Measurements from ENCODE around the gene PLA2G4B.
"Not testable (repeated sequence)": the region's sequence is repeated elsewhere in the genome, so short reads cannot be mapped to it uniquely, and the experiment has no call there.

The PLA2G4B gene

GRCh38 chr15:41827880-41828806, 10.5 kb upstream of the PLA2G4B start, which contains the start of gene JMJD7:
Gene JMJD7, plus strand, starts transcription at chr15:41828092. Its CDS starts 33 bp downstream, at chr15:41828125.
- peak; percentile 97 for DNase-seq
- Mint-ChIP-seq H3K4me1 (ENCODE audit: low read depth) (peaks cover 49% of the 10 kb centered on the region), H3K27ac (peak within 1 kb of the TSS; percentile 88), H3K27me3 (no peaks in the 10 kb centered on the region), H3K36me3 (ENCODE audit: low read depth) (peaks cover 49% of the 10 kb centered on the region), H3K9me3 (no peaks in the 10 kb centered on the region), H3K4me3 (peak within 1 kb of the TSS; percentile 83)

- Mint-ChIP-seq H3K4me3 (peak overlapping the region; percentile 83), H3K27ac (peak overlapping the region; percentile 88), H3K36me3 (ENCODE audit: low read depth) (peaks cover 42% of the 10 kb centered on the region), H3K4me1 (ENCODE audit: low read depth) (peaks cover 53% of the 10 kb centered on the region), H3K9me3 (no peaks in the 10 kb centered on the region), H3K27me3 (no peaks in the 10 kb centered on the region)
- no peak for DNase-seq
These were observed 9.9 kb upstream of the PLA2G4B start for GRCh38 chr15:41828807-41829141.

GRCh38 chr15:41829959-41830646, 8.5 kb upstream of the PLA2G4B start:
- Mint-ChIP-seq H3K36me3 (ENCODE audit: low read depth) (peaks cover 30% of the 10 kb centered on the region), H3K27ac (peak overlapping the region; percentile 28), H3K27me3 (no peaks in the 10 kb centered on the region), H3K4me3 (no peak overlapping the region), H3K9me3 (no peaks in the 10 kb centered on the region), H3K4me1 (ENCODE audit: low read depth) (peaks cover 58% of the 10 kb centered on the region)
- no peak for DNase-seq

- peak; percentile 50 for DNase-seq
- H3K27me3 Mint-ChIP-seq, H3K9me3 Mint-ChIP-seq: not testable (repeated sequence)
- Mint-ChIP-seq H3K27ac (peak overlapping the region; percentile 84), H3K4me1 (ENCODE audit: low read depth) (peaks cover 59% of the 10 kb centered on the region), H3K4me3 (peak overlapping the region; percentile 20), H3K36me3 (ENCODE audit: low read depth) (peaks cover 27% of the 10 kb centered on the region)
These were observed 7.4 kb upstream of the PLA2G4B start for GRCh38 chr15:41831291-41831690.

- Mint-ChIP-seq H3K27ac (no peak overlapping the region), H3K9me3 (no peaks in the 10 kb centered on the region), H3K4me1 (ENCODE audit: low read depth) (peaks cover 58% of the 10 kb centered on the region), H3K36me3 (ENCODE audit: low read depth) (peaks cover 31% of the 10 kb centered on the region), H3K27me3 (no peaks in the 10 kb centered on the region), H3K4me3 (no peak overlapping the region)
- DNase-seq, result no peak
These were observed 6.4 kb upstream of the PLA2G4B start for GRCh38 chr15:41832208-41832607.

GRCh38 chr15:41832875-41833274, 5.8 kb upstream of the PLA2G4B start:
- H3K4me1 Mint-ChIP-seq (ENCODE audit: low read depth), result peaks cover 56% of the 10 kb centered on the region
- no peak overlapping the region for H3K4me3 Mint-ChIP-seq
- no peaks in the 10 kb centered on the region for H3K27me3 Mint-ChIP-seq
- no peaks in the 10 kb centered on the region for H3K9me3 Mint-ChIP-seq
- DNase-seq, result no peak
- peaks cover 35% of the 10 kb centered on the region for H3K36me3 Mint-ChIP-seq (ENCODE audit: low read depth)
- H3K27ac Mint-ChIP-seq, result peak overlapping the region; percentile 50

GRCh38 chr15:41834096-41834495, 4.6 kb upstream of the PLA2G4B start:
- Mint-ChIP-seq H3K27me3 (no peaks in the 10 kb centered on the region), H3K36me3 (ENCODE audit: low read depth) (peaks cover 31% of the 10 kb centered on the region), H3K27ac (no peak overlapping the region), H3K4me3 (no peak overlapping the region), H3K9me3 (no peaks in the 10 kb centered on the region), H3K4me1 (ENCODE audit: low read depth) (peaks cover 49% of the 10 kb centered on the region)
- DNase-seq, result no peak

- no peak overlapping the region for H3K27ac Mint-ChIP-seq
- no peak for DNase-seq
- peaks cover 33% of the 10 kb centered on the region for H3K4me1 Mint-ChIP-seq (ENCODE audit: low read depth)
- peaks cover 37% of the 10 kb centered on the region for H3K36me3 Mint-ChIP-seq (ENCODE audit: low read depth)
- H3K27me3 Mint-ChIP-seq, result no peaks in the 10 kb centered on the region
- no peaks in the 10 kb centered on the region for H3K9me3 Mint-ChIP-seq
- H3K4me3 Mint-ChIP-seq, result no peak overlapping the region
These were observed 2.6 kb upstream of the PLA2G4B start for GRCh38 chr15:41836073-41836472.

GRCh38 chr15:41836713-41837454, 1.8 kb upstream of the PLA2G4B start:
- no peak for DNase-seq
- Mint-ChIP-seq H3K27me3 (no peaks in the 10 kb centered on the region), H3K27ac (no peak overlapping the region), H3K9me3 (no peaks in the 10 kb centered on the region), H3K4me3 (no peak overlapping the region), H3K36me3 (ENCODE audit: low read depth) (peaks cover 30% of the 10 kb centered on the region), H3K4me1 (ENCODE audit: low read depth) (peaks cover 25% of the 10 kb centered on the region)

- no peak overlapping the region for H3K4me3 Mint-ChIP-seq
- DNase-seq, result no peak
- H3K36me3 Mint-ChIP-seq (ENCODE audit: low read depth), result peaks cover 37% of the 10 kb centered on the region
- no peaks in the 10 kb centered on the region for H3K9me3 Mint-ChIP-seq
- no peak overlapping the region for H3K27ac Mint-ChIP-seq
- peaks cover 4% of the 10 kb centered on the region for H3K4me1 Mint-ChIP-seq (ENCODE audit: low read depth)
- no peaks in the 10 kb centered on the region for H3K27me3 Mint-ChIP-seq
These were observed 1.3 kb downstream of the PLA2G4B start for GRCh38 chr15:41839781-41840491.

- peaks cover 2% of the 10 kb centered on the region for H3K4me1 Mint-ChIP-seq (ENCODE audit: low read depth)
- DNase-seq, result no peak
- no peaks in the 10 kb centered on the region for H3K9me3 Mint-ChIP-seq
- no peak overlapping the region for H3K27ac Mint-ChIP-seq
- H3K27me3 Mint-ChIP-seq, result no peaks in the 10 kb centered on the region
- no peak overlapping the region for H3K4me3 Mint-ChIP-seq
- peaks cover 40% of the 10 kb centered on the region for H3K36me3 Mint-ChIP-seq (ENCODE audit: low read depth)
These were observed 2.0 kb downstream of the PLA2G4B start for GRCh38 chr15:41840673-41841072.

- no peak overlapping the region for H3K4me3 Mint-ChIP-seq
- H3K4me1 Mint-ChIP-seq (ENCODE audit: low read depth), result peaks cover 2% of the 10 kb centered on the region
- no peak overlapping the region for H3K27ac Mint-ChIP-seq
- no peaks in the 10 kb centered on the region for H3K9me3 Mint-ChIP-seq
- no peak for DNase-seq
- no peaks in the 10 kb centered on the region for H3K27me3 Mint-ChIP-seq
- peaks cover 45% of the 10 kb centered on the region for H3K36me3 Mint-ChIP-seq (ENCODE audit: low read depth)
These were observed 2.5 kb downstream of the PLA2G4B start for GRCh38 chr15:41841131-41841530.

- Mint-ChIP-seq H3K36me3 (ENCODE audit: low read depth) (peaks cover 50% of the 10 kb centered on the region), H3K27me3 (no peaks in the 10 kb centered on the region), H3K9me3 (no peaks in the 10 kb centered on the region), H3K4me3 (no peak overlapping the region), H3K4me1 (ENCODE audit: low read depth) (peaks cover 1% of the 10 kb centered on the region), H3K27ac (peak overlapping the region; percentile 27)
- no peak for DNase-seq
These were observed 3.6 kb downstream of the PLA2G4B start for GRCh38 chr15:41842229-41842628.

GRCh38 chr15:41843571-41843970, 4.9 kb downstream of the PLA2G4B start:
- H3K4me1 Mint-ChIP-seq (ENCODE audit: low read depth), result peaks cover 4% of the 10 kb centered on the region
- H3K27me3 Mint-ChIP-seq, result no peaks in the 10 kb centered on the region
- peaks cover 58% of the 10 kb centered on the region for H3K36me3 Mint-ChIP-seq (ENCODE audit: low read depth)
- peak overlapping the region; percentile 61 for H3K27ac Mint-ChIP-seq
- no peak overlapping the region for H3K4me3 Mint-ChIP-seq
- no peaks in the 10 kb centered on the region for H3K9me3 Mint-ChIP-seq
- DNase-seq, result no peak
